ENCODE measurements around the gene MAPT. TPM values are rescaled to one million over a fixed set of nuclear protein-coding genes. Genes with fewer than 3 reads are reported as not detected.
"Not testable (repeated sequence)": the region's sequence is repeated elsewhere in the genome, so short reads cannot be mapped to it uniquely, and the experiment has no call there.

MAPT gene
- total and polyA plus RNA-seq, 7 experiments from 2014 or later = 0.12 to 1.3 (median 0.80) TPM

GRCh38 chr17:45908460-45908859, 14.1 kb downstream of the MAPT start:
- DNase-seq (no peak), ATAC-seq (no peak)
- Histone ChIP-seq H3K9me3 (ENCODE audit: control insufficient read depth in 2 of 3, low read length in 3 of 3) (peaks cover 0 to 8% (median 0%) of the 10 kb centered on the region in 3 experiments), H3K4me1 (ENCODE audit: control insufficient read depth in 2 of 2, insufficient read depth in 2 of 2, low read length in 2 of 2) (no peaks in the 10 kb centered on the region), H3K27me3 (ENCODE audit: control insufficient read depth in 2 of 2, insufficient read depth in 2 of 2, low read length in 2 of 2) (no peaks in the 10 kb centered on the region), H3K36me3 (ENCODE audit: control insufficient read depth in 2 of 3, insufficient read depth in 3 of 3, low read length in 3 of 3) (no peaks in the 10 kb centered on the region), H3K27ac (ENCODE audit: low read depth, low read length) (no peak overlapping the region), H3K4me3 (ENCODE audit: low read length) (no peak overlapping the region)
- Mint-ChIP-seq H3K4me1 (peaks cover 4 to 13% (median 9%) of the 10 kb centered on the region in 7 donors), H3K4me3 (no peak overlapping the region), H3K9me3 (peaks cover 4 to 16% (median 8%) of the 10 kb centered on the region in 11 donors), H3K27ac (no peak overlapping the region), H3K36me3 (peaks cover 0 to 11% (median 10%) of the 10 kb centered on the region in 5 donors), H3K27me3 (peaks cover 0 to 17% (median 12%) of the 10 kb centered on the region in 5 donors)
- ChIA-PET POLR2A (no interaction called here), CTCF (no interaction called here)
- intact Hi-C loops (cut with micrococcal nuclease) = no loop called here

GRCh38 chr17:45908935-45909334, 14.6 kb downstream of the MAPT start:
- Mint-ChIP-seq H3K36me3 (peaks cover 0 to 11% (median 10%) of the 10 kb centered on the region in 5 donors), H3K4me1 (peaks cover 4 to 13% (median 9%) of the 10 kb centered on the region in 7 donors), H3K27me3 (peaks cover 0 to 17% (median 12%) of the 10 kb centered on the region in 5 donors), H3K27ac (no peak overlapping the region), H3K4me3 (no peak overlapping the region), H3K9me3 (peaks cover 4 to 16% (median 8%) of the 10 kb centered on the region in 11 donors)
- ChIA-PET CTCF (no interaction called here), POLR2A (no interaction called here)
- DNase-seq (no peak), ATAC-seq (no peak)
- H3K4me3 ChIP-seq (ENCODE audit: low read length) = no peak overlapping the region
- no peaks in the 10 kb centered on the region for H3K4me1 ChIP-seq (ENCODE audit: control insufficient read depth in 2 of 2, insufficient read depth in 2 of 2, low read length in 2 of 2)
- intact Hi-C loops (cut with micrococcal nuclease) = no loop called here
- H3K27me3 ChIP-seq (ENCODE audit: control insufficient read depth in 2 of 2, insufficient read depth in 2 of 2, low read length in 2 of 2) = no peaks in the 10 kb centered on the region
- H3K9me3 ChIP-seq (ENCODE audit: control insufficient read depth in 2 of 3, low read length in 3 of 3) = peaks cover 0 to 8% (median 0%) of the 10 kb centered on the region in 3 experiments
- no peaks in the 10 kb centered on the region for H3K36me3 ChIP-seq (ENCODE audit: control insufficient read depth in 2 of 3, insufficient read depth in 3 of 3, low read length in 3 of 3)
- no peak overlapping the region for H3K27ac ChIP-seq (ENCODE audit: low read depth, low read length)

- POLR2A ChIA-PET = no interaction called here
- peaks cover 4 to 13% (median 9%) of the 10 kb centered on the region in 7 donors for H3K4me1 Mint-ChIP-seq
- H3K9me3 Mint-ChIP-seq = peaks cover 4 to 16% (median 8%) of the 10 kb centered on the region in 11 donors
- H3K27me3 ChIP-seq (ENCODE audit: control insufficient read depth in 2 of 2, insufficient read depth in 2 of 2, low read length in 2 of 2) = no peaks in the 10 kb centered on the region
- ATAC-seq (no peak), DNase-seq (no peak)
- peaks cover 0 to 17% (median 12%) of the 10 kb centered on the region in 5 donors for H3K27me3 Mint-ChIP-seq
- no peak overlapping the region for H3K4me3 Mint-ChIP-seq
- CTCF ChIA-PET = interaction anchor here (0.6 kb wide), 1 partner anchor 183 kb away, joined by 4 read pairs; no protein-coding TSS in a partner anchor
- H3K4me1 ChIP-seq (ENCODE audit: control insufficient read depth in 2 of 2, insufficient read depth in 2 of 2, low read length in 2 of 2) = no peaks in the 10 kb centered on the region
- H3K4me3 ChIP-seq (ENCODE audit: low read length) = no peak overlapping the region
- H3K27ac Mint-ChIP-seq = no peak overlapping the region
- no peak overlapping the region for H3K27ac ChIP-seq (ENCODE audit: low read depth, low read length)
- intact Hi-C loops (cut with micrococcal nuclease) = no loop called here
- H3K9me3 ChIP-seq (ENCODE audit: control insufficient read depth in 2 of 3, low read length in 3 of 3) = peaks cover 0 to 8% (median 0%) of the 10 kb centered on the region in 3 experiments
- H3K36me3 ChIP-seq (ENCODE audit: control insufficient read depth in 2 of 3, insufficient read depth in 3 of 3, low read length in 3 of 3) = no peaks in the 10 kb centered on the region
- H3K36me3 Mint-ChIP-seq = peaks cover 0 to 11% (median 10%) of the 10 kb centered on the region in 5 donors
Measured at GRCh38 chr17:45910667-45911066, 16.3 kb downstream of the MAPT start.

- no peak overlapping the region for H3K4me3 Mint-ChIP-seq
Measured at GRCh38 chr17:45912319-45912718, 18.0 kb downstream of the MAPT start.

GRCh38 chr17:45913030-45913429, 18.7 kb downstream of the MAPT start:
- H3K27ac ChIP-seq (ENCODE audit: low read depth, low read length); H3K4me3 ChIP-seq (ENCODE audit: low read length); DNase-seq; H3K27me3 Mint-ChIP-seq; H3K9me3 ChIP-seq (ENCODE audit: control insufficient read depth in 2 of 3, low read length in 3 of 3); H3K27ac Mint-ChIP-seq; CTCF ChIA-PET; H3K27me3 ChIP-seq (ENCODE audit: control insufficient read depth in 2 of 2, insufficient read depth in 2 of 2, low read length in 2 of 2); H3K4me1 Mint-ChIP-seq; POLR2A ChIA-PET; ATAC-seq; H3K4me1 ChIP-seq (ENCODE audit: control insufficient read depth in 2 of 2, insufficient read depth in 2 of 2, low read length in 2 of 2); intact Hi-C loops (cut with micrococcal nuclease); H3K36me3 ChIP-seq (ENCODE audit: control insufficient read depth in 2 of 3, insufficient read depth in 3 of 3, low read length in 3 of 3); H3K4me3 Mint-ChIP-seq: not testable (repeated sequence)
- peaks cover 4 to 16% (median 8%) of the 10 kb centered on the region in 11 donors for H3K9me3 Mint-ChIP-seq
- peaks cover 0 to 11% (median 10%) of the 10 kb centered on the region in 5 donors for H3K36me3 Mint-ChIP-seq

More at GRCh38 chr17:45912319-45912718, 18.0 kb downstream of the MAPT start:
- no peaks in the 10 kb centered on the region for H3K4me1 ChIP-seq (ENCODE audit: control insufficient read depth in 2 of 2, insufficient read depth in 2 of 2, low read length in 2 of 2)
- no peak overlapping the region for H3K4me3 ChIP-seq (ENCODE audit: low read length)
- no peaks in the 10 kb centered on the region for H3K27me3 ChIP-seq (ENCODE audit: control insufficient read depth in 2 of 2, insufficient read depth in 2 of 2, low read length in 2 of 2)
- Mint-ChIP-seq H3K27me3 (peaks cover 0 to 9% (median 5%) of the 10 kb centered on the region in 5 donors), H3K36me3 (peaks cover 0 to 11% (median 10%) of the 10 kb centered on the region in 5 donors), H3K27ac (no peak overlapping the region), H3K9me3 (peaks cover 4 to 16% (median 8%) of the 10 kb centered on the region in 11 donors), H3K4me1 (peaks cover 0 to 8% (median 3%) of the 10 kb centered on the region in 7 donors)
- DNase-seq = no peak
- ChIA-PET CTCF (interaction anchor here (0.6 kb wide), 1 partner anchor 26 kb away, joined by 3 read pairs; no protein-coding TSS in a partner anchor), POLR2A (no interaction called here)
- H3K36me3 ChIP-seq (ENCODE audit: control insufficient read depth in 2 of 3, insufficient read depth in 3 of 3, low read length in 3 of 3) = no peaks in the 10 kb centered on the region
- intact Hi-C loops (cut with micrococcal nuclease) = no loop called here
- no peak for ATAC-seq
- peaks cover 0 to 8% (median 0%) of the 10 kb centered on the region in 3 experiments for H3K9me3 ChIP-seq (ENCODE audit: control insufficient read depth in 2 of 3, low read length in 3 of 3)
- H3K27ac ChIP-seq (ENCODE audit: low read depth, low read length) = no peak overlapping the region

- H3K4me1 Mint-ChIP-seq = no peaks in the 10 kb centered on the region
- CTCF ChIA-PET = no interaction called here
Measured at GRCh38 chr17:45914047-45914717, 19.8 kb downstream of the MAPT start.

More at GRCh38 chr17:45914047-45914717, 19.8 kb downstream of the MAPT start:
- DNase-seq = no peak
- no peaks in the 10 kb centered on the region for H3K4me1 ChIP-seq (ENCODE audit: control insufficient read depth in 2 of 2, insufficient read depth in 2 of 2, low read length in 2 of 2)
- Mint-ChIP-seq H3K27me3 (peaks cover 0 to 8% (median 3%) of the 10 kb centered on the region in 5 donors), H3K36me3 (peaks cover 0 to 11% (median 10%) of the 10 kb centered on the region in 5 donors), H3K27ac (no peak overlapping the region), H3K9me3 (peaks cover 4 to 16% (median 8%) of the 10 kb centered on the region in 11 donors), H3K4me3 (no peak overlapping the region)
- intact Hi-C loops (cut with micrococcal nuclease) = no loop called here
- H3K27me3 ChIP-seq (ENCODE audit: control insufficient read depth in 2 of 2, insufficient read depth in 2 of 2, low read length in 2 of 2) = no peaks in the 10 kb centered on the region
- peaks cover 0 to 8% (median 0%) of the 10 kb centered on the region in 3 experiments for H3K9me3 ChIP-seq (ENCODE audit: control insufficient read depth in 2 of 3, low read length in 3 of 3)
- H3K4me3 ChIP-seq (ENCODE audit: low read length) = no peak overlapping the region
- POLR2A ChIA-PET = no interaction called here
- no peak overlapping the region for H3K27ac ChIP-seq (ENCODE audit: low read depth, low read length)
- H3K36me3 ChIP-seq (ENCODE audit: control insufficient read depth in 2 of 3, insufficient read depth in 3 of 3, low read length in 3 of 3) = no peaks in the 10 kb centered on the region
- ATAC-seq = no peak

All from naive thymus-derived CD4-positive, alpha-beta T cell (primary cell).